Measurements from ENCODE around the gene PPP6C. TPM values are rescaled to one million over a fixed set of nuclear protein-coding genes. Genes with fewer than 3 reads are reported as not detected.

The PPP6C gene
- total and polyA plus RNA-seq, 2 donors (not counting 1 experiment from before 2014, with no cell fraction given), result 12.7 to 47.9 TPM

- DNase-seq (ENCODE audit: low read depth in 2 of 2), result no peak
- Histone ChIP-seq H4K20me1 (ENCODE audit: control insufficient read depth, extremely low read depth, insufficient read depth, low read length) (no peaks in the 10 kb centered on the region), H3K36me3 (ENCODE audit: control insufficient read depth, insufficient read depth, low read length) (peaks cover 2% of the 10 kb centered on the region), H3K9ac (ENCODE audit: insufficient read depth, low read length) (no peak overlapping the region), H3K27me3 (ENCODE audit: control insufficient read depth, insufficient read depth, low read length) (no peaks in the 10 kb centered on the region), H3K9me3 (ENCODE audit: control insufficient read depth, insufficient read depth, low read depth, low read length) (no peaks in the 10 kb centered on the region), H3K4me3 (replicated peaks in 1 of 4; ENCODE audit: control extremely low read depth in 1 of 4, insufficient read depth in 1 of 4, low read depth in 3 of 4, low read length in 4 of 4) (no peak overlapping the region), H2AFZ (ENCODE audit: low read length) (no peak overlapping the region), H3K79me2 (ENCODE audit: control insufficient read depth, insufficient read depth, low read length) (peaks cover under 1% of the 10 kb centered on the region), H3K27ac (ENCODE audit: insufficient read depth, low read length) (no peak overlapping the region), H3K4me2 (ENCODE audit: extremely low read depth, insufficient read depth, low read length) (no peak overlapping the region), H3K4me1 (ENCODE audit: control insufficient read depth, extremely low read depth, insufficient read depth, low read length) (peaks cover 7% of the 10 kb centered on the region)
- TF ChIP-seq CTCF (conservative IDR thresholded peaks at IDR 0.05 in 1 of 2, IDR thresholded peaks at IDR 0.05 in 1 of 2; ENCODE audit: low read depth in 1 of 2, low read length in 2 of 2) (no peak), EZH2 (IDR thresholded peaks at IDR 0.05; ENCODE audit: low read length, missing control alignments) (no peak)
Observed at GRCh38 chr9:125147401-125147951, 42.1 kb downstream of the PPP6C start.

DNA sequence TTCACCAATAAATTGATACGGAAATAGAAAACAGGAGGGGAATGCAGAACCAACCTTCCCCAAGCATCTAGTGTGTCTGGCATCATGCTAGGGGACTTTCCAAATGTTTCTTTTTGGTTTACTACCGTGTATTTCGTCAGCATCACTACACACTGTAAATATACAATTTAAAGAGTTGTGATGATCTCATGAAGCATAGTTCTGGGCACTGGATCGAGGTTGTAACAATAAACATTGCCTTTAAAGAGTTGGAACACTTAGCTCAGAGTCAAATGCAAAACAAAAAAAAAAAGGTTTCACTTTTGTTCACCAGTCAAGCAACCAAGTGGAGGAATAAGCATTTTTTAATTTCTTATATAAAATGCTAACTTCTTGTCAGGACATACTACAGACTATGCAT is 43.4 kb downstream of the PPP6C start:
- H3K36me3 ChIP-seq (ENCODE audit: control insufficient read depth, insufficient read depth, low read length), result no peaks in the 10 kb centered on the region
- peaks cover 9% of the 10 kb centered on the region for H3K4me1 ChIP-seq (ENCODE audit: control insufficient read depth, extremely low read depth, insufficient read depth, low read length)
- TF ChIP-seq CTCF (conservative IDR thresholded peaks at IDR 0.05 in 1 of 2, IDR thresholded peaks at IDR 0.05 in 1 of 2; ENCODE audit: low read depth in 1 of 2, low read length in 2 of 2) (no peak), EZH2 (IDR thresholded peaks at IDR 0.05; ENCODE audit: low read length, missing control alignments) (no peak)
- H4K20me1 ChIP-seq (ENCODE audit: control insufficient read depth, extremely low read depth, insufficient read depth, low read length), result no peaks in the 10 kb centered on the region
- H3K4me2 ChIP-seq (ENCODE audit: extremely low read depth, insufficient read depth, low read length), result peak overlapping the region; percentile 28
- peak overlapping the region in 3 of 4 experiments; percentile 2 to 48 (median 14) for H3K4me3 ChIP-seq (replicated peaks in 1 of 4; ENCODE audit: control extremely low read depth in 1 of 4, insufficient read depth in 1 of 4, low read depth in 3 of 4, low read length in 4 of 4)
- H2AFZ ChIP-seq (ENCODE audit: low read length), result no peak overlapping the region
- no peaks in the 10 kb centered on the region for H3K9me3 ChIP-seq (ENCODE audit: control insufficient read depth, insufficient read depth, low read depth, low read length)
- no peak overlapping the region for H3K9ac ChIP-seq (ENCODE audit: insufficient read depth, low read length)
- DNase-seq (ENCODE audit: low read depth in 2 of 2), result peak; percentile 56 to 96
- peaks cover 2% of the 10 kb centered on the region for H3K79me2 ChIP-seq (ENCODE audit: control insufficient read depth, insufficient read depth, low read length)
- H3K27ac ChIP-seq (ENCODE audit: insufficient read depth, low read length), result peak overlapping the region; percentile 9
- H3K27me3 ChIP-seq (ENCODE audit: control insufficient read depth, insufficient read depth, low read length), result no peaks in the 10 kb centered on the region

DNA sequence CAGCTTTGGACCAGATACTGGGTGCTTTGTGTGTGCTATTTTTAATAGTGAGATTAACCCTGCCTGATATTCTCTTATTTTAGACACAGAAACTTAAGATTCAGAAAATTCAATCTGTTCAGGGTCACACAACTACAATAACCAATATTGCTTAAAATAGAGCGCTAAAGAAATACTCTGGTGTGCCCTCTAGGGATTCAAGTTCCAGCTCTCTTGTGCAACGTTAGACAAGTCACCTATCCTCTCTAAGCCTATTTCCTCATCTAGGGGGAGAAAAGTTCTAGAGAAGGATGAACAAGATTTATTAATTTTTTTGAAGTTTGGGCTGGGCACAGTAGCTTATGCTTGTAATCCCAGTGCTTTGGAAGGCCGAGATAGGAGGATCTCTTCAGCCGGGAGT is 44.2 kb downstream of the PPP6C start:
- Histone ChIP-seq H3K9me3 (ENCODE audit: control insufficient read depth, insufficient read depth, low read depth, low read length) (no peaks in the 10 kb centered on the region), H3K4me1 (ENCODE audit: control insufficient read depth, extremely low read depth, insufficient read depth, low read length) (peaks cover 9% of the 10 kb centered on the region), H3K36me3 (ENCODE audit: control insufficient read depth, insufficient read depth, low read length) (no peaks in the 10 kb centered on the region), H4K20me1 (ENCODE audit: control insufficient read depth, extremely low read depth, insufficient read depth, low read length) (no peaks in the 10 kb centered on the region), H3K79me2 (ENCODE audit: control insufficient read depth, insufficient read depth, low read length) (peaks cover 2% of the 10 kb centered on the region), H3K4me3 (replicated peaks in 1 of 4; ENCODE audit: control extremely low read depth in 1 of 4, insufficient read depth in 1 of 4, low read depth in 3 of 4, low read length in 4 of 4) (no peak overlapping the region), H3K9ac (ENCODE audit: insufficient read depth, low read length) (no peak overlapping the region), H3K4me2 (ENCODE audit: extremely low read depth, insufficient read depth, low read length) (no peak overlapping the region), H3K27ac (ENCODE audit: insufficient read depth, low read length) (no peak overlapping the region), H2AFZ (ENCODE audit: low read length) (no peak overlapping the region), H3K27me3 (ENCODE audit: control insufficient read depth, insufficient read depth, low read length) (no peaks in the 10 kb centered on the region)
- DNase-seq (ENCODE audit: low read depth in 2 of 2), result peak in 1 of 2 donors; percentile 52
- TF ChIP-seq EZH2 (IDR thresholded peaks at IDR 0.05; ENCODE audit: low read length, missing control alignments) (no peak), CTCF (conservative IDR thresholded peaks at IDR 0.05 in 1 of 2, IDR thresholded peaks at IDR 0.05 in 1 of 2; ENCODE audit: low read depth in 1 of 2, low read length in 2 of 2) (no peak)
